Pancreas (tissue), 10 donors: Measurements from ENCODE around the gene KIF13A. TPM values are rescaled to one million over a fixed set of nuclear protein-coding genes. Genes with fewer than 3 reads are reported as not detected.
"Not testable (repeated sequence)": the region's sequence is repeated elsewhere in the genome, so short reads cannot be mapped to it uniquely, and the experiment has no call there.

Source experiments
- ATAC-seq, 4 donors: fragments of 200-7000 bp; cut with Tn5 transposase; one replicate each; pipeline versions ENCODE4 v1.8.0 to v1.9.1; 2020; ENCODE audit warnings: mild to moderate bottlenecking in 4 of 4, moderate library complexity in 4 of 4
- DNase-seq, 6 donors: peaks; one replicate each; pipeline ENCODE4 v3.0.0-alpha.2; 2020
- FAIRE-seq: peaks from 2 replicates; lab custom pipeline; 2012; peaks lifted over from hg19 to GRCh38; lab: Jason Lieb, UNC
- H3K27ac ChIP-seq, 4 donors: fragments of 200-600 bp; sonication (generic); 1 replicate in 3 of 4; 2 replicates in 1 of 4; pipeline versions ENCODE4 v1.5.0 to v1.8.0; 2020
- H3K27me3 ChIP-seq, 4 donors: fragments of 200-600 bp; one replicate each; pipeline ENCODE4 v1.8.0; 2021
- H3K36me3 ChIP-seq, 3 donors: fragments of 200-600 bp; sonication (generic) in 1 of 3; one replicate each; pipeline versions ENCODE4 v1.5.0 to v1.8.0; 2020 to 2021
- H3K4me1 ChIP-seq, 3 donors: fragments of 200-600 bp; one replicate each; pipeline ENCODE4 v1.8.0; 2021
- H3K4me3 ChIP-seq, 4 donors: fragments of 200-600 bp; sonication (generic) in 2 of 4; one replicate each; pipeline versions ENCODE4 v1.5.0 to v1.8.0; 2020 to 2021
- H3K9me3 ChIP-seq, 4 donors: fragments of 200-600 bp; one replicate each; pipeline ENCODE4 v1.8.0; 2021
- WGBS, 2 donors: extraction: QIAGEN DNeasy Blood & Tissue Kit; methylation state at CpG; one replicate each; pipeline ENCODE4 v1.1.7; 2013; 5-methylcytosine and 5-hydroxymethylcytosine counted together
- intact Hi-C, 3 donors: fragments of 100-400 bp; cut with DNase I; formaldehyde crosslinking; loops; one replicate each; pipeline versions ENCODE4 v1.11.1 to v1.14.2; 2022
- polyA plus RNA-seq, 2 donors: library from polyadenylated mRNA; stranded (reverse); fragments of 200-250 nt; gene quantifications; one replicate each; pipeline ENCODE4 v1.2.3, GENCODE V29; 2013
- total RNA-seq, 6 donors: library from RNA; stranded (reverse); fragmentation: NEBNext Ultra II Directional in 4 of 6; extraction: Animal tissue kit (Norgen Biotek cat#: 25700) in 4 of 6; gene quantifications; one replicate each; pipeline versions ENCODE4 v1.2.1 to v1.2.4, GENCODE V29; 2021 to 2023
- TF ChIP-seq, protein P1 (sequence below), 4 donors: fragments of 200-600 bp; sonication (generic) in 3 of 4; IDR thresholded peaks; one replicate each; pipeline versions ENCODE4 v1.5.0 to v1.8.0; 2021; ENCODE audit warnings: antibody characterized with exemption in 4 of 4
- donor health status: healthy with polysubstance abuse.
- donor health status: DM: no; HTN: no; CAD: no; lungs with moderate emphysema.
- donor health status: DM: no; HTN: no; CAD: no.
- donor health status: control.
- donor health status: control.
- donor health status: Bipolar disorder and iron deficiency.
- donor health status: DM: yes; HTN: yes; CAD: no.
- donor health status: DM: no; HTN: no; CAD: no.
- donor health status: DM: no; HTN: no; CAD: no.
- donor health status: DM: yes; HTN: yes; CAD: no.

Gene KIF13A
- total and polyA plus RNA-seq, 8 donors = 7.3 to 18.1 (median 12.5) TPM

DNA sequence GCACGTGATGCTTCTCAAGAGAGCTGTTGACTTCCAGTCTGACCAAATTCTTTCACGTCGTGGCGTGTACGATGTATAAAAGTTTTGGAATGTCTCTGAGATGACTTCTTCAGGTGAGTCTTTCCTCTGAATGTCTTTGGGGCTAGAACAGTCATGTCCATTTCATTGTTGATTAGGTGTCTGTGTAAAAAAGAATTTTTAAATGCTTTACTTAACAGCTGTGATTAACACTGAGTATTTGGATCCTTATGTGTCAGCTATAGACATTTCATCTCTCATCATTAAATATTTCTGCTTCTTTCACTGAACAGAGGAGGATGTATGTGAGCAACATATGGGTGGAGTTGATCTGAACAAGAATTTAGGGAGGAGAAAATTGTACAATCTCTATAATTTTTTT lies 29.3 kb upstream of the KIF13A start:
- H3K36me3 ChIP-seq = no peaks in the 10 kb centered on the region
- intact Hi-C loops = no loop called here
- no peaks in the 10 kb centered on the region for H3K9me3 ChIP-seq
- FAIRE-seq (no peak), DNase-seq (no peak), ATAC-seq (no peak)
- TF ChIP-seq, protein P1, sequence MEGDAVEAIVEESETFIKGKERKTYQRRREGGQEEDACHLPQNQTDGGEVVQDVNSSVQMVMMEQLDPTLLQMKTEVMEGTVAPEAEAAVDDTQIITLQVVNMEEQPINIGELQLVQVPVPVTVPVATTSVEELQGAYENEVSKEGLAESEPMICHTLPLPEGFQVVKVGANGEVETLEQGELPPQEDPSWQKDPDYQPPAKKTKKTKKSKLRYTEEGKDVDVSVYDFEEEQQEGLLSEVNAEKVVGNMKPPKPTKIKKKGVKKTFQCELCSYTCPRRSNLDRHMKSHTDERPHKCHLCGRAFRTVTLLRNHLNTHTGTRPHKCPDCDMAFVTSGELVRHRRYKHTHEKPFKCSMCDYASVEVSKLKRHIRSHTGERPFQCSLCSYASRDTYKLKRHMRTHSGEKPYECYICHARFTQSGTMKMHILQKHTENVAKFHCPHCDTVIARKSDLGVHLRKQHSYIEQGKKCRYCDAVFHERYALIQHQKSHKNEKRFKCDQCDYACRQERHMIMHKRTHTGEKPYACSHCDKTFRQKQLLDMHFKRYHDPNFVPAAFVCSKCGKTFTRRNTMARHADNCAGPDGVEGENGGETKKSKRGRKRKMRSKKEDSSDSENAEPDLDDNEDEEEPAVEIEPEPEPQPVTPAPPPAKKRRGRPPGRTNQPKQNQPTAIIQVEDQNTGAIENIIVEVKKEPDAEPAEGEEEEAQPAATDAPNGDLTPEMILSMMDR (IDR thresholded peaks at IDR 0.05) = no peak
- H3K4me3 ChIP-seq = no peak overlapping the region
- H3K27me3 ChIP-seq = no peaks in the 10 kb centered on the region
- H3K4me1 ChIP-seq = no peaks in the 10 kb centered on the region
- H3K27ac ChIP-seq = no peak overlapping the region
- 64 to 68% methylated on average over 5 of the region's 5 CpGs for WGBS, 2 donors

DNA sequence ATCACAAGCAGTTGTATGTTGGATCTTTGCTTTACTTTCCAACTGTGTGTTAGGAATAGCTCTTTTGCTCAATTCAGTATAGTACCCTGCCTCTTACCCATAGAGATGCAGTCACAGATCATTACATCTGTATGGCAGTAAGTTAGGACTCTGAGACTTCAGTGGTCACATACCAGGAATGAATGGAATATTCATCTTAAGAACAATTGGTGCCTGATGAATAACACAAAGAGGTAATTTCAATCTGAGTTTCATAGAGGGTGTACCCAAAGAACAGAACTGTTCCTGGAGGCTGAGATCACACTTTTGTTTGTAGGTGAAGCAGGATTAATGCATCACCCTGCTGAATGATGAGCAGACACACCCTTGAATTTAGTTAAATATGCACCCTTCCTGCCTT lies 28.7 kb upstream of the KIF13A start:
- Histone ChIP-seq H3K9me3 (no peaks in the 10 kb centered on the region), H3K36me3 (no peaks in the 10 kb centered on the region), H3K27me3 (no peaks in the 10 kb centered on the region), H3K27ac (no peak overlapping the region), H3K4me1 (no peaks in the 10 kb centered on the region), H3K4me3 (no peak overlapping the region)
- intact Hi-C loops = no loop called here
- TF ChIP-seq, protein P1 (IDR thresholded peaks at IDR 0.05) = no peak
- no peak for DNase-seq
- FAIRE-seq = no peak
- ATAC-seq = no peak

DNA sequence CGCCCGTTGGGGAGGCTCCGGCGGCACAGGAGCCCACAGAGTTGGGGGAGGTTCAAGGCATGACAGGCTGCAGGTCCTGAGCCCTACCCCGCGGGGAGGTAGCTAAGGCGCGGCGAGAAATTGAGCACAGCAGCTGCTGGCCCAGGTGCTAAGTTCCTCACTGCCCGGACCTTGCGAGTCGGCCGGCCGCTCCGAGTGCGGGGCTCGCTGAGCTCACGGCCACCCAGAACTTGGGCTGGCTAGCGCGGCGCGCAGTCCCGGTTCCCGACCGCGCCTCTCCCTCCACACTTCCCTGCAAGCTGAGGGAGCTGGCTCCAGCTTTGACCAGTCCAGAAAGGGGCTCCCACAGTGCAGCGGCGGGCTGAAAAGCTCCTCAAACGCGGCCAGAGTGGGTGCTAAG lies 23.9 kb upstream of the KIF13A start:
- TF ChIP-seq, protein P1 (IDR thresholded peaks at IDR 0.05) = no peak
- FAIRE-seq = no peak
- Histone ChIP-seq H3K4me3 (no peak overlapping the region), H3K9me3 (no peaks in the 10 kb centered on the region), H3K4me1 (no peaks in the 10 kb centered on the region), H3K27me3 (no peaks in the 10 kb centered on the region), H3K36me3 (peaks cover 0 to 3% (median 0%) of the 10 kb centered on the region in 3 donors), H3K27ac (no peak overlapping the region)
- intact Hi-C loops = no loop called here
- no peak for ATAC-seq
- 95 to 97% methylated on average over 30 of the region's 30 CpGs for WGBS, 2 donors
- no peak for DNase-seq

DNA sequence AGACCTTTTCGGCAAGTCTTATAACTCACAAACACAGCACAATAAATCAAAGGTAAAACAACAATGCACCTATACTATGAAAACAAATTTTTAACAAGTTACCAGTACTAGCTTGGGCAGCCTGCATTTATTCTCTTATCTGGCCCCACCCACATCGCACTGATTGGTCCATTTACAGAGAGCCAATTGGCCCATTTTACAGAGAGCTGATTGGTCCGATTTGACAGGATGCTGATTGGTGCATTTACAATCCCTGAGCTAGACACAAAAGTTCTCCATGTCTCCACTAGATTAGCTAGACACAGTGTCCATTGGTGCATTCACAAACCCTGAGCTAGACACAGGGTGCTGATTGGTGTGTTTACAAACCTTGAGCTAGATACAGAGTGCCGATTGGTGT lies 23.1 kb upstream of the KIF13A start:
- H3K4me3 ChIP-seq, H3K36me3 ChIP-seq, FAIRE-seq, H3K27me3 ChIP-seq, H3K9me3 ChIP-seq, H3K4me1 ChIP-seq, ATAC-seq, intact Hi-C loops, DNase-seq, H3K27ac ChIP-seq: not testable (repeated sequence)
- 74 to 81% methylated on average over 4 of the region's 4 CpGs for WGBS, 2 donors

DNA sequence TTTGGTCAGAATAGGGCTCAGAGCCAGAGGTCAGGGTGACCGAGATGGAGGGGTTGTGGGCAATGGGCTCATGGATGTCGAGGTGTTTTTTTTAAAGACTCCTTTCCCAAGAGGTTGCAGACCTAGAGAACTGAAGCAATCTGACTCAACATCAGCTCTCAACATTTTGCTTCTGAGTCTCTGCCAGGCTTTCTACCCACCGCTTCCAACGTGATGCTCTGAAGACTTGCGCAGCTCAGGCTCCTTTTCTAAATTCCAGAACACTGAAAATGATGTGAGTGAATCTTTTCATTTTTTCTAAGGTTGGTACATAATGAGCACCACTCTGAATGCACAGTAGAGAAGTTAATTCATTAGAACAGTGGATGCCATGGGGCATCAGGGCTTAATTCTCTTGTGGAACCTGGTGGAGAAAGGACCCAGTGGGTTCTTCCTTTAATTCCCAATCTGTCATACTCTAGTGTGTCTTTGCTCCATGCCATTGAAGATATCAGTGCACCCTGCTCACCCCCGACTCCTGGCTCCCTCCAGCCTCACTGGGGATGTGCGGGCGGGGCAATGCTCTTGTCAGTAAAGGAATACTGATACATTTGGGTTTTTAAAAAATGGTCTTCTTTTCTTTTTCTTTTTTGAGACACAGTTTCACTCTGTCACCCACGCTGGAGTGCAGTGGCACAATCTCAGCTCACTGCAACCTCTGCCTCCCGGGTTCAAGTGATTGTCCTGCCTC lies 17.0 kb upstream of the KIF13A start:
- no peak for ATAC-seq
- intact Hi-C loops = no loop called here

More for the DNA sequence above, 17.0 kb upstream of the KIF13A start:
- Histone ChIP-seq H3K4me1 (no peaks in the 10 kb centered on the region), H3K27me3 (no peaks in the 10 kb centered on the region), H3K36me3 (peaks cover 0 to 3% (median 0%) of the 10 kb centered on the region in 3 donors), H3K9me3 (no peaks in the 10 kb centered on the region), H3K4me3 (no peak overlapping the region), H3K27ac (no peak overlapping the region)
- TF ChIP-seq, protein P1 (IDR thresholded peaks at IDR 0.05) = no peak
- no peak for FAIRE-seq
- WGBS, 2 donors = 92 to 94% methylated on average over 10 of the region's 10 CpGs
- DNase-seq = no peak
